Activated effector memory CD4-positive, alpha-beta T cell treated with anti-CD3 and anti-CD28 coated beads, Interleukin-2, amount 50 U/mL, for 16 hours (primary cell): ENCODE results near the gene GRPEL2.
A peak's percentile ranks its signal among the peaks of the same experiment; 100 is the strongest.
"Not testable (repeated sequence)": the region's sequence is repeated elsewhere in the genome, so short reads cannot be mapped to it uniquely, and the experiment has no call there.

Source experiments
- DNase-seq: peaks from one replicate; pipeline ENCODE4 v3.0.0-alpha.2; 2020

The GRPEL2 gene

GRCh38 chr5:149379818-149380374 lies 34.6 kb downstream of the GRPEL2 start:
- DNase-seq, result no peak

DNA sequence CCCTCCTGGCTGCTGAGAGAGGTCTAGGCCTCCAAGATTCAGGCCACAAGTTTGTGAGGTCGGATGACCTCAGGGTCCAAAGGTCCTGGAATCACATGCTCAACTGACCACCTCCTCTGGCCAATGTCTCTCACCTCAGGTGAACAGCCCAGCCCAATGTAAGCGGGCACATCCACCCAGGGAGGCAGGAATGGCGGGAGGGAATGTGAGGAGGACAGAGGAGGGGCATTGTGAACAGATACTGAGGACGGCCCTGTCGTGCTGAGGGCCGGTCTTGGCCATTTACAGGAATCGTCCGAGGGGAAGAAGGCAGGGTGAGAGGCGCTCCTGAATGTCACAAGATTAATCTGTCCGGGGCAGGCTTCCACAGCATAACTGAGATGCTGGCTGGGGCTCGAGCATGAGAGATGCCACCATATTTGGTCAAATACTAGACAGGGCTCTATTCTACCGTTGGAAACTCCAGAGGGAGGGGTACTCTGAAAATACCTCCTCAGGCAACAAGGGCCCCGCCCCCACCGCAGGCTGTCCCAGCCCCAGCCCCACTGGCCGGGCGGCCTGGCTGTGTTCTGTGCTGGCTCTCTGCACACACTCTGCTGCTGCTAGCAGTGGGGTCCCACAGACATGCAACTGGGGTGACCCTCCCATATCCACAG lies 35.3 kb downstream of the GRPEL2 start:
- DNase-seq, result peak; percentile 61

DNA sequence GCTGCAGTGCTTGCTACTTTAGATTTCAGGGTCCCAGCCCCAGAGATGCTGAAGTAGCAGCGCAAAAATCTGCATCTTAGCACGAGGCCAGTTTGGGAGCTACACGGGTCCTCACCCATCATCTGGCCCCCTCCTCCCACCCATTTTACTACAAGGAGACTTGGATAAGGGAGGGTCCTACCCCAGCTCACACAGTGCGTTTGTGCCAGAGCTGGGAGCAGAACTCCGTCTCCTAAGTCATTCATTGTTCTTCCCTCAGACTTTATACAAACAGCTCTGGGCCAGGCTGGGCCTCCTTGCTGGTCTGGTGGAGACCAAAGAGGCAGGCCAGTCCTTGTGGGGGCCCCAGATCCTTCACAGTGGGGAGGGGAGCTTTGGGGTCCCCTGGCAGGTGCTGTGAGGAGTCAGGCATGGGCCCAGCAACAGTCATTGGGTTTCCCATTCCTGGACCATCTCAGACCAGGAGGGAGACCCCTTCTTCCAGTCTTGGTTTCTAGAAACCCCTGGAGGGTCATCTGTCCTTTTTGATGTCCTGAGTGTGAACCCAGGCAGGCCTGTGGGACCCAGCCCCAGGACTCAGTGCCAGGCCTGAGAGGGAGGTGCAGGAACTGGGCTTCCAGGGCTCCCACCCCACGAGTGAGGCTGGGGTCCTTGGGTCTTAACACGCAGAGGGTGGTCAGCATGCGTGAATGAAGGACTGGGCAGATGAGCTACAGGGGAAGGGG lies 36.1 kb downstream of the GRPEL2 start:
- DNase-seq, result no peak

- DNase-seq, result peak; percentile 92
These were observed 36.7 kb downstream of the GRPEL2 start for GRCh38 chr5:149381986-149382338.

DNA sequence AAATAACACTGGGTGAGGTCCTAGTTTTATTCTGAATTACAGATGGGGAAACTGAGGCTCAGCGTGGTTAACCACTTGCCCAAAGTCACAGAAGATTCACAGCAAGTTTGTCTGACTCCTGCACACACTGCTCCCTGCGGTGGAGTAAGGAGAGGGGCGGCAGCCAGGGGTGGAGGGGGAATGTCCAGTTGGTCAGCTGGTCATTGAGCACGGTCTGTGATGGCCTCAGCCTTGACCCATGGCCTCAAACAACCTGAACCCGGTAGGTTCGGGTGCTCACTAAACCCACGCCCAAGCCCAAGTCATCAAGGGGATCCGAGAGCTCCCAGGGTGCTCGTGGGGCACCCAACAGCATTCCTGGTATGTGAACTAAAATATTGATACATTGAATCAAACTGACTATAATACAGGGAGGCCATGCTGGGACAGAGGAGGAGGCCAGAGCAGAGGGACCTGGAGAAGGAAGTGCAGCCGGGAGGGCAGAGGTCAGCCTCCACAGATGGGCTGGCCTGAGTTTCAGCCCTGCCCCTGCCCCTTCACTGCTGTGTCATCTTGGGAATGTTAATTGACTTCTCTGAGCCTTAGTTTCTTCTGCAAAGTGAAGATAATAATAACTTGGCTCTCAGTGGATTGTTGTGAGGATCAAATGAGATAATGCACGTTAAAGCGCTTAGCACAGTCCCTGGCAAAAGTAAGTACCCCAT lies 37.4 kb downstream of the GRPEL2 start:
- no peak for DNase-seq

DNA sequence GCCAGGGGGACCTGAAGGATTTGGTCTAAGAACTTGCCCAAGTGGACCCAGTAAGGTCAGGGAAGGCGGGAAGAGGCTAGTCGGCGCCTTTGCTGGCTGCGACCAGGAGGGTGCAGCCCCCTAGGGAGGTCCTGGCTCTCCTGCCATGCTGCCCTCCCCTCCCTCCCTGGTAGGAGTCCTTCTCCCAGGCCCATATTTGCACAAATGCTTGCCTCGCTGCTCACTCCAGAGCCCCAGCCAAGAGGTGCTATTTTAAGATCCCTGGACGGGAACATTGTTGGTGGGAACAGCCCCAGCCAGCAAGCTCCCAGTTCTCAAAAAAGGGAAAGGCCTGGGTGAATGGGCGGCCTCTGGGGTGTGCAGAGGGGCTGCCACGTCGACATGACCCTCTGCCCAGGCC lies 38.1 kb downstream of the GRPEL2 start:
- DNase-seq, result no peak

DNA sequence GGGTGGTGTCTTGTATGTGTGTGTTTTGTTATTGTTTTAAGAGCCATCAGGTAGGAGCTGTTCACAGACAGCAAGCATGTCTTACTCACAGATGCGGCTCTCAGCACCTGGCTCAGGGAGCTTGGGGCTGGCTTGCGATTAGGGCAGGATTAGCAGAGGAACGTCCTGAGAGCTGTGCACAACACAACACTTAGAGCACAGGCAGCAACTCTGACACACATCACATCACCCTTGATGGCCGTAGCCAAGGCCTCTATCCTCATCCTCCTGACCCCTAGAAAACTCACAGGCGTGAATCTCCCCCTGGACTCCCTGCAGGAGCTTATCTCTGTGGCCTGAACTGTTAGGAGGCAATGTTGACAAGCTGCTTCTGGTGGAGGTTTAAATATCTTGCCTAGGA lies 40.9 kb downstream of the GRPEL2 start:
- no peak for DNase-seq

DNA sequence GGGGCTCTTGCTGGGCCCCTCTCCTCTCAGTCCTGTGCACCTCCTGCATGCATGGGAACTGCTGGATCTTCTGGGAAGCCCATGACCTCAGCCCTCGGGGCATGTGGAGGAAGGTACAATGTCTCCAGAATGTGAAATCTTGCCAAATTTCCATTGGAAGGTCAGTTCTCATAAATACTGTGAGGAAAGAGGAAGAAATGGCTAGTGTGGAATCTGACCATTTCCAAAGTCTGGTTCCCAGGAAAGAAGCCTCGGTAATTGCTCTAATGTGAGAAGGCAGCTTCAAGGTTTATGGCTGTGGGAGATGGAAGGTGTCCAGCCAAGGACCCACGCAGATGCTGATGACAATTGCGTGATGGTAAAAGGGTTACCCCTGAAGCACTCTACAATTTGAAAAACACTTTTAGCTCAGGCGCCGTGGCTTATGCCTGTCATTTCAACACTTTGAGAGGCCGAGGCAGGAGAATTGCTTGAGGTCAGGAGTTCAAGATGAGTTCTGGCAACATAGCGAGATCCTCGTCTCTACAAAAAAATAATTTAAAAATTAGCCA lies 41.9 kb downstream of the GRPEL2 start:
- no peak for DNase-seq

- no peak for DNase-seq
These were observed 42.7 kb downstream of the GRPEL2 start for GRCh38 chr5:149387982-149388381.

DNA sequence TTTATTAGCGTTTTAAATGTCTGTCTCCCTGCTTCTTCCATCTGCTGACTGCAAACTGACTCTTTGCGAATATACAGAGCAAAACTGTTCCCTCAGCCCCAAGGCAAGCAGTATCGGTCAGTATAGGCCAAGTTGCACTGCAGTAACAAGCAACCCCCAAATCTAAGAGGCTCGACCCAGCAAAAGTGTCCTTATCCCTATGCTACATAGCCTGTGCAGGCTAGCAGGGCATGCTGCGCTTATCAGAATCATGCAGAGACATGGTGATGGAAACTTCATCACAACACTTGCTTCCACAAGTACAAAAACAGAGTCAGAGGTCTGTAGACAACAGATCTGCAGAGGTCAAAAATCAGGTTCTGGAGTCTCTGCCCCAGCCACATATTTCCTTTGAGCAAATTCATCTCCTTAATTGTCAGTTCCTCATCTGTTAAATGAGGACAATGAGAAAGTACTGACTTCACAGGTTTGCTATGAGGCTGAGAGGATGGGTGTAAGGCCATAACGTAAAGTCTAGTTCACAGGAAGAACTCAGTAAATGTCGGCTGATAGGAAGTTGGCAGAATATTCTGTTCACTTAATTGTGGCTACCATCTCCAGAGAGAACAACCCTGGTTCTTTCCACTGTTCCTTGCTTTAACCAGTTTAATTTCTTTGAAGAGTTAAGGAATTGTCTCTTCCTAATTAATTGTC lies 43.3 kb downstream of the GRPEL2 start:
- no peak for DNase-seq

- DNase-seq, result no peak
These were observed 44.5 kb downstream of the GRPEL2 start for GRCh38 chr5:149389552-149390495.

GRCh38 chr5:149391076-149391475 lies 45.8 kb downstream of the GRPEL2 start:
- not testable (repeated sequence) for DNase-seq

DNA sequence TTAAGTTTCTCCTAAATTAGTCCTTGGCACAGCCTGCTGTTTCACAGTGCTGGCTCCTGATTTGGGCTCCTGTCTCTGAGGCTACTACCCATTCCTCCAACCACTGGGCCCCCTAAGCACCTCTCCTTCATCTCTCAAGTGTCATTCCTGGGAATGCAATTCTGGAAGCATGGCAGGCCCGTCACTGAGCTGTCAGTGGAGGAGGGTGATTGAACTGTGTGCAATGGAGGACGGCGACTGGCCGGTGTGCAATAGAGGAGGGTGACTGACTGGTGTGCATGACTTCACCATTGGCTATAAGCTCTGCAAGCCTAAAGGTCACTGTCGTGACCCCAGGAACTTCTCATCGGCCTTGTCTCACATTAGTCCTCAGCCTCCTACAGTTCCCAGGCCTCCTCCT lies 46.2 kb downstream of the GRPEL2 start:
- no peak for DNase-seq

DNA sequence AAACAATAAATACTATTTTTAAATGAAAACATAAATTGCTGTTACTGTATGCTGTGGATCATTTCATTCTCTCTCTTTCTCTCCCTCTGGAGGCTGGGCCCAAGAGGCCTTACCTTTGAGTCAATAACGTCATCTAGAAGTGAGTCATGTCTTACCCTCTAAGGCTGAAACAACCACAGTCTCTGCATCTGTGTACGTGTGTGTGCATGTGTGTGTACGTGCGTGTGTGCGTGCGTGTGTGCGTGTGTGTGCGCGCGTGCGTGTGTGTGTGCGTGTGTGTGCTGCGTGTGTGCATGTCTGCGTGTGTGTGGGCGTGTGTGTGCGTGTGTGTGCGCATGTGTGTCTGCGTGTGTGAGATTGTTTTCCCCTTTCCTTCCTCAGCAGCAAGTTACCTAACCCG lies 47.4 kb downstream of the GRPEL2 start:
- no peak for DNase-seq

DNA sequence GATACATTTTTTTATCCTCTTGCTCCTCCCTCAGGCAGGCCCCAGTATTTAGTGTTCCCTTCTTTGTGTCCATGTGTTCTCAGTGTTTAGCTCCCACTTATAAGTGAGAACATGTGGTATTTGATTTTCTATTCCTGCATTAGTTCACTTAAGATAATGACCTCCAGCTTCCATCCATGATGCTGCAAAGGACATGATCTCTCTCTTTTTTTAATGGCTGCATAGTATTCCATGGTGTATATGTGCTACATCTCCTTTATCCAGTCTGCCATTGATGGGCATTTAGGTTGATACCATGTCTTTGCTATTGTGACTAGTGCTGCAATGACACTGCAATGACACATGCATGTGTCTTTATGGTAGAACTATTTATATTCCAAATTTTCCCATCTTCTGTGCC lies 49.7 kb downstream of the GRPEL2 start:
- not testable (repeated sequence) for DNase-seq

DNA sequence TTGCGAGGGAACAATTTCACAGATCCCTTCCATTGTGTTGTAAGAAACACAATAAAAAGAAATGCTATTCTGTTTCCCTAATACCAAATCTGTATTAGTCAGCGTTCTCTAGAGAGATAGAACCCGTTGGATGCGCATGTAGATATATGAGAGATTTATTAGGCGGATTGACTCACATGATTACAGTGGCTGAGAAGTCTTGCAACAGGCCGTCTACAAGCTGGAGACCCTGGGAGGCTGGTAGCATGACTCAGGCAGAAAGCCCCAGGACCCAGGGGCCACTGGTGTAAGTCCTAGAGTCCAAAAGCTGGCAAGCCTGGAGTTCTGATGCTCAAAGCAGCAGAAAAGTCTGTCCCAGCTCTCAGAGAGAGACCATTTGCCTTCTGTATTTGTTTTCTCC lies 52.2 kb downstream of the GRPEL2 start:
- DNase-seq, result no peak

GRCh38 chr5:149398747-149399266 lies 53.5 kb downstream of the GRPEL2 start:
- not testable (repeated sequence) for DNase-seq

DNA sequence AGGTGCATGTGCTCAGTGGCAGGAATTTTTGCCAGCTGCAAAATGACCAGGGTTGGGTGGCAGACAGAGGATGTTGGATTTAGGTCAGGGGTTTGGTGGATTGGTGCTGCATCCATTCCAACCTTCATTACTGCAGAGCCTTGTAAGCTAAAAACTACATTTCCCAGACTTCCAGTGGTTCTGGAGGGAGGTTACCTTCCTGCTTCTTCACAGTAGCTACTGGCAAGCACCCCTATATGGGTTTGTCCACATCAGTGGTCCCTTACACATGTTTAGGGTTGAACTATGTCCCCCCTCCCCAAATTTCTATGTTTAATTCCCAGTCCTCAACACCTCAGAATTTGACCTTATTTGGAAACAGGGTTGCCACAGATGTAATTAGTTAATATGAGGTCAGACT lies 54.5 kb downstream of the GRPEL2 start:
- no peak for DNase-seq

- no peak for DNase-seq
These were observed 55.0 kb downstream of the GRPEL2 start for GRCh38 chr5:149400304-149400703.

DNA sequence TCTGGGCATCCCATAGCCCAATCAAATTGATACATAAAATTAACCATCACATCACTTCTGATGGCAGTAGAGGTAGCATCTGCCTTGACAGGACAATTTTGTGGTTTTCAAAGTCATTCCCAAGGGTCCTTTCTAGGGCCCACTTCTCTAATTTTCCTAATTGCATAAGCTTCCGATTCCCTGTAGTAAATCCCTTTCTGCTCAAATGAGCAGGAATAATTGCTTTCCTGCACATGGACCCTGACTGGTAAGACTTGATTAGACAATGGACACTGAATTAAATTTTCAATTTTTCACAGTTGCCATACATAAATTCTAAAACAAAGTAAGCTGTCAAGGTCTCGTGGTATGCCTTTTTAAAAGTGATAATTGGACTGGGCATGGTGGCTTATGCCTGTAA lies 55.8 kb downstream of the GRPEL2 start:
- no peak for DNase-seq

DNA sequence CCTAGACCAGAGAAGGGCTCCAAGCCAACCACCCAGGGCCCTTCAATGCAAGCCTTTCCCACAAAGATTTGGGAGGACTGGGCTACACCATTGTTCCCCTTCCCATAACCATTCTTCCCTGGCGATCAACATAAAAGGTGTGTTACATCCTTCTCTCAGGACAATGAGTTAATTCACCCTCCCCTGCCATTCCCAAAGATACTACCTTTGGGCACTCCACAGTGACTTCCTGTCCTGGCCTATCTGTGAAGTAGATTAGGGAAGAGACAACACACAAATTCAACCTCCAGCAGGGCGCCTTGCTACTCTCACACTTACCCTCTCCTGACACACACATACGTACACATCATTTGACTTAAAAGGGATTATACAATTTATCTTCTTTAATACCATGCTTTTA lies 57.0 kb downstream of the GRPEL2 start:
- DNase-seq, result no peak
